HCT116 (cell line): ENCODE data around the gene BAIAP2L2.

ENCODE experiments used
- CBX3 ChIP-seq: IDR thresholded peaks from 2 replicates; pipeline ENCODE4 v1.6.1; 2012; ENCODE audit warnings: low read depth
- CEBPB ChIP-seq: IDR thresholded peaks from 2 replicates; pipeline ENCODE4 v1.6.1; 2012; ENCODE audit warnings: low read depth
- CTCF ChIP-seq, 3 experiments: fragments of 200-600 bp in 1 of 3; sonication (generic) in 1 of 3; IDR thresholded peaks in 2 of 3; conservative IDR thresholded peaks in 1 of 3; 2 replicates each; pipeline ENCODE4 v1.5.1; 2012 to 2017; ENCODE audit warnings: low read depth in 2 of 3, low read length in 2 of 3, antibody characterized with exemption in 1 of 3, borderline replicate concordance in 1 of 3, control low read depth in 1 of 3, mild to moderate bottlenecking in 1 of 3, mixed read lengths in 1 of 3, mixed run types in 1 of 3, moderate library complexity in 1 of 3; ENCODE audit not compliant: insufficient read depth in 1 of 3
- EGR1 ChIP-seq: IDR thresholded peaks from 2 replicates; pipeline ENCODE4 v1.6.1; 2012; ENCODE audit warnings: low read depth
- EZH2 ChIP-seq: fragments of 200-600 bp; sonication (generic); IDR thresholded peaks from 2 replicates; pipeline ENCODE4 v1.6.1; 2017; ENCODE audit warnings: antibody characterized with exemption, mixed run types
- POLR2A ChIP-seq: IDR thresholded peaks from 2 replicates; pipeline ENCODE4 v1.7.0; 2011; ENCODE audit warnings: borderline replicate concordance; ENCODE audit not compliant: insufficient read depth, insufficient read length; ENCODE audit errors: extremely low read depth
- POLR2AphosphoS5 ChIP-seq: IDR thresholded peaks from 2 replicates; pipeline ENCODE4 v1.6.1; 2011; ENCODE audit warnings: mild to moderate bottlenecking, low read depth, low read length, moderate library complexity
- REST ChIP-seq: IDR thresholded peaks from 2 replicates; pipeline ENCODE4 v1.6.1; 2012; ENCODE audit warnings: low read depth
- SP1 ChIP-seq: IDR thresholded peaks from 2 replicates; pipeline ENCODE4 v1.6.1; 2012; ENCODE audit warnings: low read depth
- TCF7L2 ChIP-seq: IDR thresholded peaks from 2 replicates; pipeline ENCODE4 v1.7.0; 2011; ENCODE audit warnings: borderline replicate concordance, inconsistent platforms; ENCODE audit not compliant: insufficient read depth, insufficient read length; ENCODE audit errors: extremely low read depth
- YY1 ChIP-seq: IDR thresholded peaks from 2 replicates; pipeline ENCODE4 v1.6.1; 2011; ENCODE audit warnings: low read length, low read depth, moderate library complexity, mild to moderate bottlenecking; ENCODE audit not compliant: insufficient replicate concordance; ENCODE audit errors: extremely low read depth
- ZBTB33 ChIP-seq: IDR thresholded peaks from 2 replicates; pipeline ENCODE4 v1.6.1; 2011; ENCODE audit warnings: mild to moderate bottlenecking, low read length, moderate library complexity; ENCODE audit not compliant: insufficient replicate concordance; ENCODE audit errors: extremely low read depth

- TF ChIP-seq CTCF (IDR thresholded peaks at IDR 0.05 in 2 of 3, conservative IDR thresholded peaks at IDR 0.05 in 1 of 3; ENCODE audit: borderline replicate concordance in 1 of 3, insufficient read depth in 1 of 3, low read depth in 2 of 3, low read length in 2 of 3) (no peak), POLR2AphosphoS5 (no peak), TCF7L2 (no peak), ZBTB33 (no peak), CBX3 (no peak), POLR2A (no peak), SP1 (no peak), YY1 (no peak), EGR1 (no peak), REST (no peak), EZH2 (no peak), CEBPB (no peak)
These were observed 25.0 kb downstream of the BAIAP2L2 start for GRCh38 chr22:38085501-38085900.
